HepG2 (cell line): ENCODE data around the gene SGMS1. TPM values are rescaled to one million over a fixed set of nuclear protein-coding genes. Genes with fewer than 3 reads are reported as not detected.

ENCODE experiments used
- E2F5 ChIP-seq: sonication (generic); formaldehyde crosslinking; conservative IDR thresholded peaks from 2 replicates; pipeline ENCODE4 v1.4.0; 2020; ENCODE audit warnings: missing genetic modification reagents
- HNF4G ChIP-seq, 2 experiments: sonication (generic) in 1 of 2; formaldehyde crosslinking in 1 of 2; IDR thresholded peaks; 2 replicates each; pipeline versions ENCODE4 v1.4.0 to v1.6.1; 2011 to 2020; ENCODE audit warnings: borderline replicate concordance in 2 of 2, low read depth in 2 of 2, mild to moderate bottlenecking in 2 of 2, low read length in 1 of 2, missing genetic modification reagents in 1 of 2, moderate library complexity in 1 of 2
- KAT2B ChIP-seq: fragments of 150-350 bp; IDR thresholded peaks from 2 replicates; pipeline ENCODE4 v1.6.1; 2014; ENCODE audit warnings: low read depth, low read length, borderline replicate concordance
- KMT2B ChIP-seq: IDR thresholded peaks from 2 replicates; pipeline ENCODE4 v1.6.1; 2016; ENCODE audit warnings: missing genetic modification reagents, missing compliant biosample characterization
- PRDM15 ChIP-seq: sonication (generic); formaldehyde crosslinking; IDR thresholded peaks from 2 replicates; pipeline ENCODE4 v1.4.0; 2020; ENCODE audit warnings: missing genetic modification reagents
- RXRA ChIP-seq: sonication (generic); formaldehyde crosslinking; IDR thresholded peaks from 2 replicates; pipeline ENCODE4 v1.5.1; 2020; ENCODE audit warnings: missing genetic modification reagents
- SRF ChIP-seq: IDR thresholded peaks from 2 replicates; pipeline ENCODE4 v1.6.1; 2011; ENCODE audit warnings: mild to moderate bottlenecking, low read depth, low read length, moderate library complexity
- TSC22D2 ChIP-seq: sonication (generic); formaldehyde crosslinking; IDR thresholded peaks from 2 replicates; pipeline ENCODE4 v1.5.1; 2020; ENCODE audit warnings: missing genetic modification reagents, mild to moderate bottlenecking, borderline replicate concordance
- ZFP37 ChIP-seq: sonication (generic); formaldehyde crosslinking; IDR thresholded peaks from 2 replicates; pipeline ENCODE4 v1.4.0; 2020; ENCODE audit warnings: missing genetic modification reagents, borderline replicate concordance
- ZNF20 ChIP-seq: sonication (generic); formaldehyde crosslinking; IDR thresholded peaks from 2 replicates; pipeline ENCODE4 v1.4.0; 2020; ENCODE audit warnings: mild to moderate bottlenecking, moderate library complexity, missing genetic modification reagents
- ZNF292 ChIP-seq: sonication (generic); formaldehyde crosslinking; IDR thresholded peaks from 2 replicates; pipeline ENCODE4 v1.8.1; 2022; ENCODE audit warnings: mild to moderate bottlenecking, low read depth, missing genetic modification reagents, borderline replicate concordance
- ZNF484 ChIP-seq: sonication (generic); formaldehyde crosslinking; IDR thresholded peaks from 2 replicates; pipeline ENCODE4 v1.5.1; 2020; ENCODE audit warnings: mild to moderate bottlenecking, low read depth, missing genetic modification reagents, borderline replicate concordance
- ZNF891 ChIP-seq: sonication (generic); formaldehyde crosslinking; IDR thresholded peaks from 2 replicates; pipeline ENCODE4 v1.5.0; 2020; ENCODE audit warnings: mild to moderate bottlenecking, missing genetic modification reagents
- ZSCAN31 ChIP-seq: sonication (generic); formaldehyde crosslinking; IDR thresholded peaks from 2 replicates; pipeline ENCODE4 v1.5.0; 2020; ENCODE audit warnings: low read depth, mild to moderate bottlenecking, missing genetic modification reagents
- polyA plus RNA-seq, 8 experiments: library from polyadenylated mRNA; depleted of rRNA in 3 of 8; stranded (reverse) in 7 of 8; unstranded in 1 of 8; fragments of >200 nt; fragmentation: Illumina TruSeq in 4 of 8; extraction: Trizol in 4 of 8; gene quantifications; 2 replicates each; pipeline versions ENCODE4 v1.2.1 to v1.2.3, GENCODE V29; 2011 to 2016; ENCODE audit warnings: low read depth in 4 of 8, missing spikeins in 1 of 8, mixed read lengths in 1 of 8; ENCODE audit not compliant: insufficient read depth in 1 of 8
- total RNA-seq, 5 experiments: library from RNA; depleted of rRNA; stranded (reverse); fragments of >200 nt; fragmentation: Illumina TruSeq; extraction: Trizol; gene quantifications; 2 replicates each; pipeline ENCODE4 v1.2.3, GENCODE V29; 2016; ENCODE audit warnings: low read depth in 1 of 5
- TF ChIP-seq, protein P1 (sequence below): sonication (generic); formaldehyde crosslinking; IDR thresholded peaks from 2 replicates; pipeline ENCODE4 v1.4.0; 2020; ENCODE audit warnings: missing genetic modification reagents
- TF ChIP-seq, protein P2 (sequence below): sonication (generic); formaldehyde crosslinking; IDR thresholded peaks from 2 replicates; pipeline ENCODE4 v1.4.0; 2020; ENCODE audit warnings: missing genetic modification reagents, mild to moderate bottlenecking, borderline replicate concordance

Gene SGMS1
- total and polyA plus RNA-seq, 2 of the 13 experiments (the other 11 are each of a cell fraction or from before 2014, with no cell fraction given) = 6.5 to 15.1 TPM

GRCh38 chr10:50572017-50572491 is 51.7 kb downstream of the SGMS1 start (continued):
- TF ChIP-seq, protein P1, sequence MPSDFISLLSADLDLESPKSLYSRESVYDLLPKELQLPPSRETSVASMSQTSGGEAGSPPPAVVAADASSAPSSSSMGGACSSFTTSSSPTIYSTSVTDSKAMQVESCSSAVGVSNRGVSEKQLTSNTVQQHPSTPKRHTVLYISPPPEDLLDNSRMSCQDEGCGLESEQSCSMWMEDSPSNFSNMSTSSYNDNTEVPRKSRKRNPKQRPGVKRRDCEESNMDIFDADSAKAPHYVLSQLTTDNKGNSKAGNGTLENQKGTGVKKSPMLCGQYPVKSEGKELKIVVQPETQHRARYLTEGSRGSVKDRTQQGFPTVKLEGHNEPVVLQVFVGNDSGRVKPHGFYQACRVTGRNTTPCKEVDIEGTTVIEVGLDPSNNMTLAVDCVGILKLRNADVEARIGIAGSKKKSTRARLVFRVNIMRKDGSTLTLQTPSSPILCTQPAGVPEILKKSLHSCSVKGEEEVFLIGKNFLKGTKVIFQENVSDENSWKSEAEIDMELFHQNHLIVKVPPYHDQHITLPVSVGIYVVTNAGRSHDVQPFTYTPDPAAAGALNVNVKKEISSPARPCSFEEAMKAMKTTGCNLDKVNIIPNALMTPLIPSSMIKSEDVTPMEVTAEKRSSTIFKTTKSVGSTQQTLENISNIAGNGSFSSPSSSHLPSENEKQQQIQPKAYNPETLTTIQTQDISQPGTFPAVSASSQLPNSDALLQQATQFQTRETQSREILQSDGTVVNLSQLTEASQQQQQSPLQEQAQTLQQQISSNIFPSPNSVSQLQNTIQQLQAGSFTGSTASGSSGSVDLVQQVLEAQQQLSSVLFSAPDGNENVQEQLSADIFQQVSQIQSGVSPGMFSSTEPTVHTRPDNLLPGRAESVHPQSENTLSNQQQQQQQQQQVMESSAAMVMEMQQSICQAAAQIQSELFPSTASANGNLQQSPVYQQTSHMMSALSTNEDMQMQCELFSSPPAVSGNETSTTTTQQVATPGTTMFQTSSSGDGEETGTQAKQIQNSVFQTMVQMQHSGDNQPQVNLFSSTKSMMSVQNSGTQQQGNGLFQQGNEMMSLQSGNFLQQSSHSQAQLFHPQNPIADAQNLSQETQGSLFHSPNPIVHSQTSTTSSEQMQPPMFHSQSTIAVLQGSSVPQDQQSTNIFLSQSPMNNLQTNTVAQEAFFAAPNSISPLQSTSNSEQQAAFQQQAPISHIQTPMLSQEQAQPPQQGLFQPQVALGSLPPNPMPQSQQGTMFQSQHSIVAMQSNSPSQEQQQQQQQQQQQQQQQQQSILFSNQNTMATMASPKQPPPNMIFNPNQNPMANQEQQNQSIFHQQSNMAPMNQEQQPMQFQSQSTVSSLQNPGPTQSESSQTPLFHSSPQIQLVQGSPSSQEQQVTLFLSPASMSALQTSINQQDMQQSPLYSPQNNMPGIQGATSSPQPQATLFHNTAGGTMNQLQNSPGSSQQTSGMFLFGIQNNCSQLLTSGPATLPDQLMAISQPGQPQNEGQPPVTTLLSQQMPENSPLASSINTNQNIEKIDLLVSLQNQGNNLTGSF (CRISPR knock-in tag) = no peak
- TF ChIP-seq KMT2B (CRISPR knock-in tag) (no peak), ZFP37 (no peak), SRF (no peak), ZSCAN31 (CRISPR knock-in tag) (no peak), ZNF891 (CRISPR knock-in tag) (no peak), TSC22D2 (CRISPR knock-in tag) (no peak), ZNF292 (CRISPR knock-in tag) (peak; percentile 69; the same call in 1 of the 2 replicates), ZNF20 (no peak), RXRA (peak; percentile 81; the same call in 1 of the 2 replicates), KAT2B (no peak), E2F5 (CRISPR knock-in tag) (no peak), HNF4G (IDR thresholded peaks at IDR 0.05; ENCODE audit: borderline replicate concordance, low read depth, low read length) (peak; percentile 98), HNF4G (CRISPR knock-in tag; IDR thresholded peaks at IDR 0.05; ENCODE audit: borderline replicate concordance, low read depth) (peak; percentile 92; the same call in 1 of the 2 replicates), PRDM15 (CRISPR knock-in tag) (no peak), ZNF484 (CRISPR knock-in tag) (no peak)
- TF ChIP-seq, protein P2, sequence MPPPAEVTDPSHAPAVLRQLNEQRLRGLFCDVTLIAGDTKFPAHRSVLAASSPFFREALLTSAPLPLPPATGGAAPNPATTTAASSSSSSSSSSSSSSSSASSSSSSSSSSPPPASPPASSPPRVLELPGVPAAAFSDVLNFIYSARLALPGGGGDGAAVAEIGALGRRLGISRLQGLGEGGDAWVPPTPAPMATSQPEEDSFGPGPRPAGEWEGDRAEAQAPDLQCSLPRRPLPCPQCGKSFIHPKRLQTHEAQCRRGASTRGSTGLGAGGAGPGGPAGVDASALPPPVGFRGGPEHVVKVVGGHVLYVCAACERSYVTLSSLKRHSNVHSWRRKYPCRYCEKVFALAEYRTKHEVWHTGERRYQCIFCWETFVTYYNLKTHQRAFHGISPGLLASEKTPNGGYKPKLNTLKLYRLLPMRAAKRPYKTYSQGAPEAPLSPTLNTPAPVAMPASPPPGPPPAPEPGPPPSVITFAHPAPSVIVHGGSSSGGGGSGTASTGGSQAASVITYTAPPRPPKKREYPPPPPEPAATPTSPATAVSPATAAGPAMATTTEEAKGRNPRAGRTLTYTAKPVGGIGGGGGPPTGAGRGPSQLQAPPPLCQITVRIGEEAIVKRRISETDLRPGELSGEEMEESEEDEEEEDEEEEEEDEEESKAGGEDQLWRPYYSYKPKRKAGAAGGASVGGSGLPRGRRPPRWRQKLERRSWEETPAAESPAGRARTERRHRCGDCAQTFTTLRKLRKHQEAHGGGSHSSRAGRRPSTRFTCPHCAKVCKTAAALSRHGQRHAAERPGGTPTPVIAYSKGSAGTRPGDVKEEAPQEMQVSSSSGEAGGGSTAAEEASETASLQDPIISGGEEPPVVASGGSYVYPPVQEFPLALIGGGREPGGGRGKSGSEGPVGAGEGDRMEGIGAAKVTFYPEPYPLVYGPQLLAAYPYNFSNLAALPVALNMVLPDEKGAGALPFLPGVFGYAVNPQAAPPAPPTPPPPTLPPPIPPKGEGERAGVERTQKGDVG (CRISPR knock-in tag) = no peak
